GM19035 (cell line): ENCODE data around the gene TECTB.

ENCODE experiments used
- ATAC-seq: cut with Tn5 transposase; IDR thresholded peaks from one replicate; pipeline ENCODE4 v1.9.1; 2021; ENCODE audit not compliant: unreplicated experiment

TECTB gene

GRCh38 chr10:112304267-112304859 is 21.2 kb downstream of the TECTB start:
- ATAC-seq, result no peak

GRCh38 chr10:112307358-112308124 is 24.3 kb downstream of the TECTB start:
- ATAC-seq, result peak; percentile 89

- no peak for ATAC-seq
Observed at GRCh38 chr10:112308125-112308502, 24.9 kb downstream of the TECTB start.

- ATAC-seq, result no peak
Observed at GRCh38 chr10:112311481-112311880, 28.3 kb downstream of the TECTB start.

GRCh38 chr10:112313234-112313633 is 30.0 kb downstream of the TECTB start:
- no peak for ATAC-seq

- ATAC-seq, result no peak
Observed at GRCh38 chr10:112313911-112314310, 30.7 kb downstream of the TECTB start.

- ATAC-seq, result peak; percentile 91
Observed at GRCh38 chr10:112314822-112315474, 31.7 kb downstream of the TECTB start.

GRCh38 chr10:112327678-112328077 is 44.5 kb downstream of the TECTB start:
- no peak for ATAC-seq

GRCh38 chr10:112330162-112330561 is 47.0 kb downstream of the TECTB start:
- no peak for ATAC-seq

- no peak for ATAC-seq
Observed at GRCh38 chr10:112330607-112331160, 47.5 kb downstream of the TECTB start.

- ATAC-seq, result no peak
Observed at GRCh38 chr10:112332022-112332421, 48.8 kb downstream of the TECTB start.

GRCh38 chr10:112332509-112333228 is 49.5 kb downstream of the TECTB start:
- ATAC-seq, result no peak

GRCh38 chr10:112333452-112333851 is 50.3 kb downstream of the TECTB start:
- no peak for ATAC-seq

GRCh38 chr10:112335111-112335867 is 52.1 kb downstream of the TECTB start:
- ATAC-seq, result no peak

- ATAC-seq, result no peak
Observed at GRCh38 chr10:112335868-112336265, 52.7 kb downstream of the TECTB start.

- no peak for ATAC-seq
Observed at GRCh38 chr10:112336556-112337201, 53.5 kb downstream of the TECTB start.

- ATAC-seq, result no peak
Observed at GRCh38 chr10:112338957-112339356, 55.8 kb downstream of the TECTB start.

- ATAC-seq, result no peak
Observed at GRCh38 chr10:112340601-112341000, 57.4 kb downstream of the TECTB start.

GRCh38 chr10:112343056-112343806 is 60.0 kb downstream of the TECTB start:
- no peak for ATAC-seq
